NCI-H1417 treated with DMSO at 0.1 percent for 48 hours (cell line): Measurements from ENCODE around the gene MYRF.

ENCODE experiments used
- DNase-seq: peaks from one replicate; lab custom pipeline; 2025; lab: John Stamatoyannopoulos, UW

MYRF gene

DNA sequence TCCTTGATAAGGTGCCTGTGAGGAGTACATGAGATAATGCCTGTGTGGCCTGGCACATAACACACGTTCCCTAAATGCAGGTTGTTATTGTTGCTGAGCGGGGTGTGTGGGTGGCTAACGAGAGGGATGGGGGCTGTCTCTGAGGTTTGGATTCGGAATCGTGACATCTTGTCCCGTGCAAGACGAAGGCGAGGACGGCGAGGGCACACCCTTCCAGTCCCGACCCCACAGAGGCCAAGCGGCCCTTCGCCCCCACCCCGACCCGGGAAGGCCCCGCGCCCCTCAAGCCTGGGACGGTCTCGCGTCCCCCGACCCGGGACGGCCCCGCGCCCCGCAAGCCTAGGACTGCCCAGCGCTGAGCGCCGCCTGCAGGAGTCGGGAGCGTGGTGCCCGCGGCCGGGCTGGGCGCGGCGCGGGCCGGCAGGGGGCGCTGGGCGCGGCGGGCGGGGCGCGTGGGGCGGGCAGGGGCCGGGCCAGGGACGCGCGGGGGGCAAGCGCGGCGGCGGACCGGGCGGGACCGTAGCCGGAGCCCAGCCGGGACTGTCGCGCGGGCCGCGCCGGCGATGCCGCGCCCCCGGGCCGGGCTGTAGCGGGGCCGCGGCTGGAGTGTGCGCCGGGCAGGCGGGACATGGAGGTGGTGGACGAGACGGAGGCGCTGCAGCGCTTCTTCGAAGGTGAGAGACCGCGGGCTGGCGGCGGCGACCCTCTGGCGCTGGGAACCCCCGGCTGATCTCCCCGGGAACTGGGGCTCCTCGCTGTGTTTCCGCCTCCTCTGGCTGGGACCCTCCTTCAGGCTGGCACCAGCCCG, at the start of gene MYRF:
MYRF (plus strand) TSS at position 520 of the 808 bp plus-strand sequence; CDS start at position 629, 109 bp downstream.
- no peak for DNase-seq

DNA sequence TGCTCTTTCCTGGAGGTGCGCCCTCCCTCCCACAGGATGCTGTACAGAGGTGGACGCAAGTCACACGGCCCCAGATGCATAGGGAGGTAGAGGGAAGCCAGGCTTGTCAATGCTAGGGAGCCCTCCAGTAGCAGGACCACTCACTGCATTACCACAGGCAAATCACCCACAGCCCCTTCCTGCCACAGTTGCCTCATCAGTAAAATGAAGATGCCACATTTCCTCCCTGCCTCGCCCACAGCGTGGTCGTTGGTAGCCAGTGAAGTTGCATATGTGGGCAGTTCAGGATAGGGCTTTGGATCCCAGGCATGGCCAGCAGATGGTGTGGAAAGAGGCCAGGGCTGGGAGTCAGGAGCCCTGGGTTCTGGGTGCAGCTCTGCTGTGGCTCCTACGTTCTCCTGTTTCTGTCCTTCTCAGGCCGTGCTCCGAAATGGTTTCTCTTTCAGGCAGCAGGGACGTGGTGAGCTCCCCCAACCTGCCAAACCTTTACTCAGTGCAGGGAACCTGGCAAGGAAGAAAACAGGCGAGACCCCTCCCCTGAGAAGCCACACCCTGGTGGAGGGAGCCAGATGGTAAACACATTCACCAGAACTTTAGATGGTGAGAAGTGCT, 49.6 kb upstream of the MYRF start:
- DNase-seq = no peak

DNA sequence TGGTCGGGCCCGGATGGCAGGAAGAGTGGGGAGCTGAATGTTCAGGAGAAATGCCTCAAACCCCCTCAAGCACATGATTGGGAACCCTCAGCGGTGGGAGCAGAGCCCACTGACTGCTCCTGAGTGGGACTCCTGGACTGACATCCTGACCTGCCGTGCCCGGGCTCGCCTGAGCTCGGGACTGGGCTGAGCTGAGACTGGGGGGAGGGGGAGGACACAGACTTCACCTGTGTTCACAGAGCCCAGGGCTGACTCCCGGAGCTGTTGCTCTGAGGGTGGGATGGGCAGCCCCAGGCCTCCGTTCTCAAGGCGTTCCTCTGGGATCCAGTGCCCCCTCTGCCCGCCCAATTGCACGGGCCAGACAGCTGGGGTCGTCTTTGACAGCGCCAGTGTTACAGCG, 47.6 kb upstream of the MYRF start:
- DNase-seq = no peak

DNA sequence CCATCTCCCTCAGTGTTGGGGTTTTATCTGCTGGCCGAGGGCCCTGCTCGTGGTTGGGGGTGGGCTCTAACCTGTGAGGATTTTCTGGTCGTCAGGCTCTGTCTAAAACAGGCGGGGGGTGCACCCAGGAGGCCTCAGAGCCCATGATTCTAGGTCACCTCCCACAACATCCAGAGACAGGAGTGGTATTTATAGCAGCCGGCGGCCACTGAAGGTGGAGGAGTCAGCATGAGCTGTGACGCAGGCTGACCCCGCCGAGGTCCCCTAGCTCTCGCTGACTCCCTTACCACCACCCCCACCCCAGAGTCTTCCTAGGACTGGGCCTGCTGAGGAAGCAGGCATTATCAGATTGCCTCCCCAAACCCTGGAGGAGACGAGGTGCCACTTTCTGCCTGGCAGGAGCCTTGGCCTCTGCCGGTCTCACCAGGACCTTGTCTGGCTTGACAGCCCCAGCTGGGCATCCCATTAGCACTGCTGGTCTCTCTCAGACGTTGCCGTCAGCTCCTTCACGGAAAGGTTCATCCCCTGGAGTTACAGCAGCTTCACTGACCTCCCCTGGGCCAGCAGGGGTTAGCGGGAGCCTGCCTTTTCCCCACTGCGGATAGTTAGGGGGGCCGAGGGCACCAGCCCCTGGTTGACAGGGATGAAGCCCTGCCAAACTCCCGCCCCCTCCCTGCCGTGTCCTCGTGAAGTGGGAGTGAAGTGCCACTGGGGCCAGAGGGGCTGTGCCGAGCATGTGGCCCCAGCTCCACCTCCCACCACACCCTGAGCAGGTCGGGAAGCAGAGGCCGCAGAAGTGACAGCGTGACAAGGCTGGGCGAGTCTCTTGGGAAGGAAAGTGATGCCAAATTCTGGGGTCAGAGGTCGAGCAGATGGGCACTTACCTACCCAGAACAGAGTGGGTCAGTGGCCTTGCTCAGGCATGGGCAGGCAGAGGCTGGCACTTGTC, 45.7 kb upstream of the MYRF start:
- DNase-seq = no peak

DNA sequence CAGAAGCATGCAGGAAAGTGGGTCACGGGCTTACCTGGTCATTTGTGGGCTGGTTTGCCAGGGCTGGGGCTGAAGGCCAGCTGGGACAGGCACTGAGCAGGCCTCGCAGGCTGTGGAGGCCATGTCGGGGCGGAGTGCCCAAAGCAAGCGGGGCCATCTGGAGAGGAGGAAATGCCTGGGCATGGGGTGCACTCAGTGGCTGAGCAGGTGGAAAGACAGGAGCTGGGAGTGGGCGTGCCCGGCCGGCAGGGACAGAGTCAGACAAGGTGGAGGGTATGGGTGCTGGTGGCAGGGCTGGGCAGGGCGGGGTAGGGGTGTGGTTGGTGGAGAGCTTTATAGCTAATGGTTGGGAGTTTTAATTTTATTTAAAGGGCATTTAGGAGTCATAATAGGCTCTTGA, 44.9 kb upstream of the MYRF start:
- DNase-seq = no peak

DNA sequence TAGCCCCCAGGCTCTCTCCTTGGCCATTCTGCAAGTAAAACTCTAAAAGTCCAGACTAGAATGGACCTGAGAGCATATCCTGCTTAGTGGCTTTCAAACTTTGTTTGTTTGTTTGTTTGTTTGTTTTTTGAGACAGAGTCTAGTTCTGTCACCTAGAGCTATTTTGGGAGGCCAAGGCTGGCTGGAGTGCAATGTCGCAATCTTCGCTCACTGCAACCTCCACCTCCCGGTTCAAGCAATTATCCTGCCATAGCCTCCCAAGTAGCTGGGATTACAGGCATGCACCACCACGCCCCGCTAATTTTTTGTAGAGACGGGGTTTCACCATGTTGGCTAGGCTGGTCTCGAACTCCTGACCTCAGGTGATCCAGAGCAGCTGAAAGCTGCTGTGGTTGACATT, 43.3 kb upstream of the MYRF start:
- no peak for DNase-seq

DNA sequence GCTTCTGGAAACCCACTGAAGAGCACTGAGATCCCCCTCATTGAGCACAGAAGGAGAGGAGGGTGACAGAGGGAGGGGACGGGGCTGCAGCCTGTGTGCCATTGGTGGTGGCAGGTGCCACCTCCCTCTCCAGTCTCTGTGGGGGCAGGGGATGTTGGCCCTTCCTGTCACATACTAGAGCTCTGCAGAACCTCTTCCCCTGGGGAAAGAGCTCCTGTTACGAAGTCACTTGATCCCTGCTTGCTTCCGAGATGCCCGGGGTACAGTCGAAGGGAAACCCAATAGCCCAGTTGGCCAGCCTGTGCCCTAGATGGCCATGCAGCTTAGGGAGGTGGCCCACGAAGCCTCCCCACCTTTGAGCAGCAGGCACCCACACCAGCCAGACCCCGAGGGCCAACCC, 42.9 kb upstream of the MYRF start:
- DNase-seq = no peak

DNA sequence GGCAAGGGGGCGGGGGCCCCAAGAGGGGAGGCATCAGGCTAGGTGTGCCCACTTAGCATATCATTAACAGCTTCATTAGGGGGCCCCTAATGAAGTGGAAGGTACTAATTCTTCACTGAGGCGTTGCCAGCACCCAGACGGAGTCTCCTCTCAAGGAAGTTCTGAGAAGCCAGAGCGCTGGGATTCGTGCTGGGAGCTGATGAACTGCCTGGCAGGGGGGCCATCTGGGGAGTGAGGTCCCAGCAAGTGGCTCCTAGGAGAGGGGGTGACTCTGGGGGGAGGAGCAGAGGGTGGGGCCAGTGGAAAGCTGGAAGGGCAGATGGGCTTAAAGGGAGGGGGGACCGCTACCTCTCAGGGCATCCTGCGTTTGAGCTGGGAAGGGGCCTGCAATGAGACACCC, 42.4 kb upstream of the MYRF start:
- DNase-seq = no peak

DNA sequence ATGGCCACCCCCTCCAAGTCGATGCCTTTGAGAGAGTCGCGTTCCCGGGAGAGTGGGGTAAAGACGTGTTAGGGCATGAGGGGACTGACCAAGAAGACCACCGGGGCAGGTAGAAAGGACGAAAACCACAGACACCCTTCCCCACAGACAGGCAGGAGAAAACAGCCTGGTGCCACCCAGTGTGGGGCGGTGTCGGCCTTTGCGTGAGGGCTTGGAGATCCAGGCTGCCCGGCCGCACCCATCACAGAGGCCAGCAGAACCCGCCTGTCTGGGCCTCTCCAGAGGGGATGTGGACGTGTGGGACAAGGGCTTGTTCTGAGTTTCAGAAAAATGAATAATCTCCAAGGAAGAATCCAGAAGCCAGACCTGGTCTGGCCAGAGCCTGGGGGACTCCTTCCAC, 41.4 kb upstream of the MYRF start:
- no peak for DNase-seq

DNA sequence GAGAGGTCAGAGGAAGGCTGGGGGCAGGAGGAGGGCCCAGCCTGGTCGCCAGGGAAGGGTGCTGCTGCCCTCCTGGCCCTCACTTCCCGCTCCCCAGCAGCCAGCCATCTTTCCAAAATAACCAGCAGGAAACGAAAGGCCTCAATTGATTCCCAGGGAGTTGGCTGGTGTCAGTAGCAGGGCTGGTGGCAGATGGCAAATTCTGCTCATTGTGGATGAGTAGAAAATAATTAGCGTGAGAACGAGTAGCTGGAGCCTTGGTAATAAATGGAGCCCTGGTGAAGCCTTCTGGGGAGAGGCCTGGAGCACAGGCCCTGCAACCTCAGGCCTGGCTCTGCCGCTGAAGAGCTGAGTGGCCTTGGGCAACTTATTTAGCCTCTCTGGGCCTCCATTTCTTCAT, 40.9 kb upstream of the MYRF start:
- peak; percentile 41 for DNase-seq

DNA sequence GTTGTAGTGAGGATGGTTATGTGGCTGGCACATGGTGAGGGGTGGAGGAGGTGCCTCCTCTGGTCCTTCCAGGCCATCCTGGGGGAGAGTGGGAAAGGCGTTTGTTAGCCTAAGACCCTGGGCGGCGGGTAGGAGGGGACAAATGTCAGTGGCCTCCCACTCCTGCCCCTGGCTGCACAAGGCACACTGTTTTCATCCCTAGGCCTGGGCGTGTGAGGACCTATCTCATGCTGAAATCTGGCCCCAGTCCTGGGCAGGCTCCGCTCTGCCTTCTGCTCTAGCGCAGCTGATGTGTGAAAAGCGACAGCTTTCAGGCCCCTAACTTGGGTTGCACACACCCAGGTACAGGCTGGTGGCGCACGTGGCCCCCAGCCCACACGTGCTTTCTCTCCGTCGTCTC, 40.1 kb upstream of the MYRF start:
- no peak for DNase-seq

DNA sequence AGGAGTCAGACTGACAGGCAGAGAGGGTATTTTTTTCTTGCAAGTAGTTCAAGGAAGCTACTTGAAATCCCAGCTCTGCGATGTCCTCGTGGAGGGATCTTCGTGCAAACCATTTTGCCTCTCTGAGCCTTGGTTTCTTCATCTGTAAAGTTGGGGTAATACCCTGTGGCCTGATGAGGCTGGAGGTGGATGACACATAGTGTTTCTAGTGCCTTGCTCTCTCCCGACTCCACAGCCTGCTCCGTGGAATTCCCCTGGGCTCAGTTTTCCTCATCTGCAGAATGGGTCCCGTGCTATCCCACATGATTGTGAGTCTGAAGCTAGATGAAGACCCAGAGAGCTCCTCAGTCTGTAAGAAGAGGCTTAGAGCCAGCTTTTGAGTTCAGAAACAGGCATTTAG, 39.6 kb upstream of the MYRF start:
- no peak for DNase-seq

DNA sequence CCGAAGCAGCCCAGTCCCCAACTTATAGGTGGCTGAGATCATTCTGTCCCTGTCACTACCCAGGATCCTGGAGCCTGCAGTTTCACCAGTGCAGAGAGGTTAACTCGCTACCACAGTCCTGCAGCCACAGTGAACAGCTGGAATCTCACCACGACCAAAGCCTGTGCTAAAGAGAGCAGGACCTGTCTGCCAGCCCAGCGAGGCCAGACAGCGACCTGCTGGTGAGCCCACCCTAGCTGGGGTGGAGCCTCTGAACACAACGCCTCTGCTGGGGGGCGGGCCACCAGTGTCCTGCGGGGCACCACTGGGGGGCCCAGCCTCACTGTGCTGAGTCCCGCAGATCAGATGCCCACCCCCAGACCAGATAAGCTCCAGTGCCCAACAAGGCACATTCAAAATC, 39.0 kb upstream of the MYRF start:
- no peak for DNase-seq

DNA sequence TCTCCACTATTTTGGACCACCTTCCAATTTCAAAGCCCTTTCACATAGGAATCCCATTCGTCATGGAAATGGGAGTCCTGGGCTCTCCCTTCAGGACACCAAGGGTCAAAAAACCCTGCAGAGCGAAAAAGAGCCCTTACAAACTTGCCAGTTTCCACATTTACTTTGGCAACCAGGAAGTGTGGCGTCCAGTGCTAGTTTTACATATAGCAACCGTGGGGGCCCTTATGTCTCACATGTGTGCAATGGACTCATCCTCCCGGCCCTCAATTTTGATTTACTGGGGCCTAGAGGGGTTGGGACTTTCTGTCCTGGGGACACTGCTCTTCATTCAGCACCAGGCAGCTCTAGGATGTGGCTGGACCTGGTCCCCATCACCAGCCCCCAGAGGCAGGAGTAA, 38.5 kb upstream of the MYRF start:
- DNase-seq = no peak

DNA sequence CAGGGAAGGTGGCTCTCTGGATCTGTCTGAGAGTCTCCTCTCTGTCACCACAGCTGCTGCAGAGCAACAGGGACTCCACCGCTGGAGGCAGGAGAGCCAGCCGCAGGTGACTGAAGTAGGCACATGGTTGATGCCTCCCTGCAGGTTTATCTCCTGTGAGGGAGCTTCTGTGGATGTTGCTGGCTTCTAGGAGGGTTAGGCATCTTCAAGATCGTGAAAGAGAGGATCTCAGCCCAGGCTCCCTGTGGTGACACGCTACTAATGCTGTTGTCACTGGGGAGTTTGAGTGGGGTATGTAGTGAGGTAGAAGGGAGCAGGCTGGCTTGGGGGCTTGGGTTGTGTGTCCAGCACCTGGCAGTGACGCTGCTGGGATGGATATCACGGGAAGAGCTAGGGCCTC, 38.1 kb upstream of the MYRF start:
- DNase-seq = no peak

DNA sequence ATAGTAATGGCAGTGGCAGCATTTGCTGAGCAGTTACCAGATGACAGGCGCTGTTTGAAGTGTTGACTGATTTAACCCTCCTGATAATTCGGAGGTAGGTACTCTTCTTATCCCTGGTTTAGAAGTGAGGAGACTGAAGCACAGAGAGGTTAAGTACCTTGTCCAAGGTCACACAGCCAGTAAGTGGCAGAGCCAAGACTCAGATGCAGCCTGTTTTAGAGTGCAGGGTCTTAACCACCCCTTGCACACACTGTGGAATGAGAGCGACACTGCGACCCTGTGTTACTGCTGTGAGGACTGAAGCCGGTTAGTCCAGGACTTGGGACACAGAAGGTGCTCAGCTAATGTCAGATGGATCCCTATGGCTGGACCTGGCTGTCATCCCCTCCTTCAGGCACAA, 37.5 kb upstream of the MYRF start:
- no peak for DNase-seq

DNA sequence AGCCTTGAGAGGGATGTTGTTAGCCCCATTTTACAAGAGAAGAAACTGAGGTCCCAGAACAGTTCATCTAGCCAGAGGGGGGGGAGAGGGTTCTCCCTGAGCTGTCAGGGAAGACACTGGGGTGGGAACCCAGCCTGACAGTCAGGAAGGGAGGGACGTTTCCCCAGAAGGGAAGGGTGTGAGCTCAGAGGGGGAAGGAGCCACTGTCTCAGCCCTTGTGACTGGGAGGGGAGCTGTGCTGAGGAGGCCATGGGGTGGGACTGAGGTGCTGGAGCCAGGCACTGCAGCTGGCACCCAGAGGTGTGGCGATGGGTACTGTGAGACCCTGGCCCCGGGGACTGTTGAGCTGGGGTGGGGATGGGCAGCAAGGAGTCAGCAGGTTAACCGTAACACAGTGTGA, 36.6 kb upstream of the MYRF start:
- DNase-seq = no peak

DNA sequence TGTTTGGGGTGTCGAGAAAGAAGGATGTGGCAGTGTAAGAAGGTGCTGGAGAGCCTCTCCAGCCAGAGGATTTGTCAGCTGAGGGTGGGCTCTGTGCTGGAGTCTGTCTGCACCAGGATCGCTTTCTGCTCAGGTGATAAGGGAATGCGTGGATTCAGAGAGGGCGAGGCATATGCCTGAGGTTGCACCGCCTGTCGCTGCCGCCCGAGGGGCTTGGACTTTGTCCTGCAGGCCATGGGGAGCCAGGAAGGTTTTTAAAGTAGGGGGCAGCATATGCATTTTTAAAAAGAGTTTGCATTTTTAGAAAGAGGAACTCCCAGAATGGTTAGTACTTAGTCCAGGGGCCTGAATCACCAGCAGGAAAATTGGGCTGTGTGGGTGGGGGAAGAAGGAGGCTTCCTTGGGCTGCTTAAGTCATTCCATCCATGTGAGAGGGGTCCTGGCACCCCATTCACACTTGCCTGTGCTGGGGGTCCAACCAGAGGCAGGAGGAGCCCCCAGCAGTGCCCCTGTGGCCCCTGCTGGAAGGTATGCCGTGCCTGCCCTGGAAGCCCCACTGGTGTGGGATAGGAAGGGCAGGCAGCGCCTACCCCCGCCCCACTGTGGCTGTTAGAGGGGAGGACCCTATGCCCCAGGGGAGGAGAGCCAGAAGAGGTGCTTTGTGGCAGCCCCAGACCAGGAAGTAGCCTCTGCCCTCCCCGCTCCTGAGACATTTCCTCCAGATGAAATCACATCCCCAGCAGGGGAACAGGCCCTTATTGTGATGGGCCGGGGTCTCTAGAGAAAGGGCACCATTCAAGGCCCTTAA, 35.8 kb upstream of the MYRF start:
- DNase-seq = no peak

DNA sequence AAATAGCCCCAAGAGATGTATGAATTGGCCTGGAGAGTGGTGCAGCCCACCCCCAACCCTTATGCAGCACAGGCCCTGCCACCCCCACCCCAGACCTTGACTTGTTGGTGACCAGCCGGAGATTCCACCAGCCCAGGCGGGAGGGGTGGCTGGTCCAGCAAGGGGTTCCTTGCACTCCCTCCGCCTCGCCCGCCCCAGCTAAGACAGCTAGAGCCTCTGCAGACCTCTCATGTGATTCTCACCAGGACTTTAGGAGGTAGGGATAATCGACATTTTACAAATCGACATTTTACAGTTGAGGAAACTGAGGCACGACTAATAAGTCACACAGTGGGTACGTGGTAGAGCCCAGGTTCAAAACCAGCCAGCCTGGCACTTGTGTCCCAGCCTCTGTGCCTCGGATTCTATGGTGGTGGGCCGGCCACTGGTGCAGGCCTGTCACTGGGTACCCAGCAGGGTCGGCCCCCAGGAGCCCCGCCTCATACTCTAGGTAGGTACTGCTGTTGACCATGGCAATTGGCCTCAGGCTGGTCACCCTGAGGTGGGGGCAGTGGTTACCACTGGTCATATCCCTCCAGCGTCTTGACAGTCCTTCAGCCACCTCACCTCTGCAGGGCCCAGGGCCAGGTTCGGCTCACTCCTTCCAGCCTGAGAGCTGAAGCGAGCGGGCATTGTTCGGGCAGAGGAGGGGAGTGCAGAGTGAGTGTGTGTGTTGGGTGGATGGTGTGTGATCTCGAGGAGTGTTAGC, 35.0 kb upstream of the MYRF start:
- DNase-seq = no peak

DNA sequence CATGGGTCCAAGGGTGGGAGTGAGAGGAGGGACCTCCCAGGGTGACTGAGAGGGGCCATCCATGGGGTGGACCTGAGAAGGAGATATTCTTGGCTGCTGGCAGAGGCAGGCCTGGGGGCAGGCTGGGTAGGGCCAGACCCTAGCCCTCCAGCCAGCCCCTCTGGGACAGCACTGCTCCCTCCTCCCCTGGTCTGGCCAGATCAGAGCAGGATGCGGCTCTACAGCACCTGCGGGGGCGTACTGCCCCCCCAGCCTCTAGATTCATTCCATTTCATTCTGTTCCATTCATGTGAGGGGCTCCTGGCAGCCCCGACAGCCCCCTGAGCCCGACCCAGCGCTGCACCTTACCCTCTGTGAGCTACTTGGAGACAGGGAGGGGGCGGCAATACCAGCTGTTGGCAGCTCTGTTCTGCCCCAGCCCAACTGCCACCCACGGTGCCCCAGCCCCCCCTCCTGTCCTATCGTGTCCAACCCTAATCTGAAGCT, 34.3 kb upstream of the MYRF start:
- no peak for DNase-seq
